MM.1S (cell line): Measurements from ENCODE around the gene RRP12.

Experiments used
- EZH2 ChIP-seq: fragments of 300-600 bp; sonication (generic); optimal IDR thresholded peaks from 2 replicates; pipeline ENCODE3; 2017; ENCODE audit warnings: low read depth, mild to moderate bottlenecking, antibody characterized with exemption, low read length, mixed read lengths
- TF ChIP-seq, protein P1 (sequence below): fragments of 300-600 bp; sonication (generic); IDR thresholded peaks from 2 replicates; pipeline ENCODE4 v1.5.1; 2016; ENCODE audit warnings: antibody characterized with exemption, low read length, mixed read lengths

- TF ChIP-seq, protein P1, sequence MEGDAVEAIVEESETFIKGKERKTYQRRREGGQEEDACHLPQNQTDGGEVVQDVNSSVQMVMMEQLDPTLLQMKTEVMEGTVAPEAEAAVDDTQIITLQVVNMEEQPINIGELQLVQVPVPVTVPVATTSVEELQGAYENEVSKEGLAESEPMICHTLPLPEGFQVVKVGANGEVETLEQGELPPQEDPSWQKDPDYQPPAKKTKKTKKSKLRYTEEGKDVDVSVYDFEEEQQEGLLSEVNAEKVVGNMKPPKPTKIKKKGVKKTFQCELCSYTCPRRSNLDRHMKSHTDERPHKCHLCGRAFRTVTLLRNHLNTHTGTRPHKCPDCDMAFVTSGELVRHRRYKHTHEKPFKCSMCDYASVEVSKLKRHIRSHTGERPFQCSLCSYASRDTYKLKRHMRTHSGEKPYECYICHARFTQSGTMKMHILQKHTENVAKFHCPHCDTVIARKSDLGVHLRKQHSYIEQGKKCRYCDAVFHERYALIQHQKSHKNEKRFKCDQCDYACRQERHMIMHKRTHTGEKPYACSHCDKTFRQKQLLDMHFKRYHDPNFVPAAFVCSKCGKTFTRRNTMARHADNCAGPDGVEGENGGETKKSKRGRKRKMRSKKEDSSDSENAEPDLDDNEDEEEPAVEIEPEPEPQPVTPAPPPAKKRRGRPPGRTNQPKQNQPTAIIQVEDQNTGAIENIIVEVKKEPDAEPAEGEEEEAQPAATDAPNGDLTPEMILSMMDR: no peak
- TF ChIP-seq EZH2: no peak
These were observed 33.4 kb upstream of the RRP12 start for GRCh38 chr10:97434557-97434956.
